Measurements from ENCODE around the gene CALN1. TPM values are rescaled to one million over a fixed set of nuclear protein-coding genes. Genes with fewer than 3 reads are reported as not detected.
"Not testable (repeated sequence)": the region's sequence is repeated elsewhere in the genome, so short reads cannot be mapped to it uniquely, and the experiment has no call there.

The CALN1 gene
- total RNA-seq, 4 donors from 2014 or later = under 0.01 to 0.33 (median 0.10) TPM; not detected in 1

- Histone ChIP-seq H3K9me3 (no peaks in the 10 kb centered on the region), H3K4me1 (no peaks in the 10 kb centered on the region), H3K4me3 (replicated peaks in 1 of 3) (no peak overlapping the region), H3K27ac (no peak overlapping the region), H3K36me3 (no peaks in the 10 kb centered on the region), H3K27me3 (no peaks in the 10 kb centered on the region)
- intact Hi-C loops (cut with DNase I) = no loop called here
- TF ChIP-seq POLR2A (IDR thresholded peaks at IDR 0.05) = no peak
- TF ChIP-seq CTCF (IDR thresholded peaks at IDR 0.05) = no peak
- 81 to 82% methylated on average over 9 of the region's 9 CpGs for WGBS, 2 donors
- no peak for DNase-seq
These were observed 588.0 kb downstream of the CALN1 start for GRCh38 chr7:71824006-71824760.

GRCh38 chr7:71822406-71822805, 589.7 kb downstream of the CALN1 start:
- H3K27me3 ChIP-seq; DNase-seq; H3K27ac ChIP-seq; H3K4me1 ChIP-seq; intact Hi-C loops (cut with DNase I); H3K9me3 ChIP-seq; H3K36me3 ChIP-seq; H3K4me3 ChIP-seq (replicated peaks in 1 of 3): not testable (repeated sequence)
- WGBS, 2 donors = 92 to 98% methylated on average over 8 of the region's 8 CpGs

GRCh38 chr7:71817916-71818315, 594.2 kb downstream of the CALN1 start:
- Histone ChIP-seq H3K27me3 (no peaks in the 10 kb centered on the region), H3K4me1 (no peaks in the 10 kb centered on the region), H3K27ac (no peak overlapping the region), H3K4me3 (replicated peaks in 1 of 3) (no peak overlapping the region), H3K36me3 (no peaks in the 10 kb centered on the region), H3K9me3 (no peaks in the 10 kb centered on the region)
- no peak for DNase-seq
- 49 to 96% methylated on average over 1 of the region's 1 CpG for WGBS, 2 donors
- TF ChIP-seq CTCF (IDR thresholded peaks at IDR 0.05) (no peak), POLR2A (IDR thresholded peaks at IDR 0.05) (no peak)
- intact Hi-C loops (cut with DNase I) = no loop called here

GRCh38 chr7:71808115-71808514, 604.0 kb downstream of the CALN1 start:
- intact Hi-C loops (cut with DNase I) = no loop called here
- H3K9me3 ChIP-seq = no peaks in the 10 kb centered on the region
- 51 to 54% methylated on average over 1 of the region's 1 CpG for WGBS, 2 donors
- no peak overlapping the region for H3K27ac ChIP-seq
- H3K36me3 ChIP-seq = no peaks in the 10 kb centered on the region
- no peaks in the 10 kb centered on the region for H3K27me3 ChIP-seq
- no peak for DNase-seq
- H3K4me1 ChIP-seq = no peaks in the 10 kb centered on the region
- H3K4me3 ChIP-seq (replicated peaks in 1 of 3) = no peak overlapping the region
- TF ChIP-seq CTCF (IDR thresholded peaks at IDR 0.05) (no peak), POLR2A (IDR thresholded peaks at IDR 0.05) (no peak)

- no peaks in the 10 kb centered on the region for H3K9me3 ChIP-seq
- no peak overlapping the region for H3K4me3 ChIP-seq (replicated peaks in 1 of 3)
- H3K27me3 ChIP-seq = no peaks in the 10 kb centered on the region
- intact Hi-C loops (cut with DNase I) = no loop called here
- no peaks in the 10 kb centered on the region for H3K4me1 ChIP-seq
- H3K27ac ChIP-seq = no peak overlapping the region
- WGBS, 2 donors = 87 to 90% methylated on average over 3 of the region's 3 CpGs
- H3K36me3 ChIP-seq = no peaks in the 10 kb centered on the region
- no peak for DNase-seq
- TF ChIP-seq CTCF (IDR thresholded peaks at IDR 0.05) (no peak), POLR2A (IDR thresholded peaks at IDR 0.05) (no peak)
These were observed 607.9 kb downstream of the CALN1 start for GRCh38 chr7:71804256-71804655.
